22Rv1 (cell line): ENCODE data around the gene HM13.

Source experiments
- ZFX ChIP-seq: fragments of 450-650 bp; IDR thresholded peaks from 2 replicates; pipeline ENCODE4 v1.6.1; 2017; ENCODE audit warnings: antibody characterized with exemption, borderline replicate concordance
- TF ChIP-seq, protein P1 (sequence below): fragments of 450-650 bp; IDR thresholded peaks from 2 replicates; pipeline ENCODE4 v1.5.1; 2017; ENCODE audit warnings: mild to moderate bottlenecking

DNA sequence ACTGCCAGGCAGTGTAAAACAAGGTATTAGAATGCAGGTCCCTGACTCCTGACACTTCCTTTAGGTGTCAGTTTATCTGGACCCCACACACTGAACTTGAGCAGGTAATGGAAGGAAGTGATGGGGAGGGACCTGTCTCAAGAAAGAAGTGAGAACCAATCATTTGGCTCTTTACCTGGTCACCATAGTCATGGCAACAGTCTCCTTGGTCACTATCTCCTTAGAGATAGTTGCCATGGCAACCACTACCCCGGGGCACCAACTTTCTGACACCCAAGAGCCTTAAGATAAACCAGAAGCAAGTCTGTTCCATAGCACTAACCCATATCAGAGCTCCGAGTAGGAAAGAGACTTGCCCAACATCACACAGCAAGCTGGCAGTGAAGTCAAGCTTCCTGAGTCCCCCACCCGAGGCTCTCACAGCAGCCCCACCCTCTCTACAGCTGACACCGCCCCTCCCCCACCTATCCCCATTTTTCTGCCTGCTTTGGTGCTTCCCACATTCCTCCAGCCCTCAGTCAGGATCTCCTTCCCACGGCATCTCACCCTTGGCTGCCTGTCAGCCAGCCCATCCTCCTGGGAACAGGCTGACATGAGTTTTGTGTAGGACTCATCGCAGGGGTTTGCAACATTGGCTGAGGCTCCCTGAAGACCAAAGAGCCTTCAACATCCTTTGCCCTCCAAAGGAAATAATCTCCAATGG, 16.3 kb upstream of the HM13 start:
- TF ChIP-seq, protein P1, sequence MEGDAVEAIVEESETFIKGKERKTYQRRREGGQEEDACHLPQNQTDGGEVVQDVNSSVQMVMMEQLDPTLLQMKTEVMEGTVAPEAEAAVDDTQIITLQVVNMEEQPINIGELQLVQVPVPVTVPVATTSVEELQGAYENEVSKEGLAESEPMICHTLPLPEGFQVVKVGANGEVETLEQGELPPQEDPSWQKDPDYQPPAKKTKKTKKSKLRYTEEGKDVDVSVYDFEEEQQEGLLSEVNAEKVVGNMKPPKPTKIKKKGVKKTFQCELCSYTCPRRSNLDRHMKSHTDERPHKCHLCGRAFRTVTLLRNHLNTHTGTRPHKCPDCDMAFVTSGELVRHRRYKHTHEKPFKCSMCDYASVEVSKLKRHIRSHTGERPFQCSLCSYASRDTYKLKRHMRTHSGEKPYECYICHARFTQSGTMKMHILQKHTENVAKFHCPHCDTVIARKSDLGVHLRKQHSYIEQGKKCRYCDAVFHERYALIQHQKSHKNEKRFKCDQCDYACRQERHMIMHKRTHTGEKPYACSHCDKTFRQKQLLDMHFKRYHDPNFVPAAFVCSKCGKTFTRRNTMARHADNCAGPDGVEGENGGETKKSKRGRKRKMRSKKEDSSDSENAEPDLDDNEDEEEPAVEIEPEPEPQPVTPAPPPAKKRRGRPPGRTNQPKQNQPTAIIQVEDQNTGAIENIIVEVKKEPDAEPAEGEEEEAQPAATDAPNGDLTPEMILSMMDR: no peak
- TF ChIP-seq ZFX: no peak
